ENCODE data around the gene CCDC187. TPM values are rescaled to one million over a fixed set of nuclear protein-coding genes. Genes with fewer than 3 reads are reported as not detected.

CCDC187 gene
- total and polyA plus RNA-seq, 2 of the 13 experiments (the other 11 are each of a cell fraction or from before 2014, with no cell fraction given), result 0.03 to 0.13 TPM

- Histone ChIP-seq H3K9me3 (ENCODE audit: low read length) (no peaks in the 10 kb centered on the region), H3K27ac (ENCODE audit: extremely low read length, insufficient read depth, low read length) (no peak overlapping the region), H3K4me3 (replicated peaks in 1 of 3; ENCODE audit: insufficient read depth in 1 of 3, low read depth in 2 of 3, low read length in 3 of 3) (no peak overlapping the region), H3K27me3 (ENCODE audit: control insufficient read depth in 1 of 2, insufficient read depth in 2 of 2, low read length in 2 of 2) (no peaks in the 10 kb centered on the region), H3K79me2 (ENCODE audit: insufficient read depth, low read length) (peaks cover 24% of the 10 kb centered on the region), H3K4me1 (ENCODE audit: insufficient read depth, low read length) (no peaks in the 10 kb centered on the region), H4K20me1 (ENCODE audit: insufficient read depth, low read length) (peaks cover 50% of the 10 kb centered on the region), H3K36me3 (replicated peaks in 1 of 2; ENCODE audit: control insufficient read depth in 1 of 2, insufficient read depth in 2 of 2, low read length in 2 of 2) (peaks cover 38 to 73% of the 10 kb centered on the region in 2 experiments), H3K9ac (ENCODE audit: insufficient read depth, low read depth, low read length) (no peak overlapping the region), H3K4me2 (ENCODE audit: low read depth, low read length) (no peak overlapping the region), H2AFZ (ENCODE audit: low read length) (no peak overlapping the region)
- 96% methylated on average over 18 of the region's 30 CpGs for WGBS (ENCODE audit: low lambda C conversion rate)
- CTCF ChIA-PET (ENCODE audit: low intra/inter-chr PET ratio, low total read pairs), result no interaction called here
- no peak for ATAC-seq
- BruUV-seq (replicated peaks), result no TSS peak
- intact Hi-C loops (cut with micrococcal nuclease; ENCODE audit: unreplicated experiment) (loop anchor here (2.0 kb wide), 1 partner anchor 53 kb away; no protein-coding TSS in a partner anchor), in situ Hi-C loops (cut with HindIII; ENCODE audit: extremely low pct_ligation_motif_present, low pct_unique_long_range_greater_than_20kb) (no loop called here)
- FAIRE-seq, result no peak
- DNase-seq (ENCODE audit: low spot score), result no peak
- POLR2A ChIA-PET, result no interaction called here
- TF ChIP-seq ZHX2 (IDR thresholded peaks at IDR 0.05; ENCODE audit: low read depth), result no peak
- no peak for TF ChIP-seq ZHX2 (CRISPR knock-in tag; IDR thresholded peaks at IDR 0.05; ENCODE audit: borderline replicate concordance)
- no peak for TF ChIP-seq KDM5B (CRISPR knock-in tag; IDR thresholded peaks at IDR 0.05; ENCODE audit: borderline replicate concordance)
- no peak for TF ChIP-seq ATF1 (CRISPR knock-in tag; IDR thresholded peaks at IDR 0.05)
- TF ChIP-seq AFF4 (CRISPR knock-in tag; IDR thresholded peaks at IDR 0.05), result no peak
- TF ChIP-seq, protein P1, sequence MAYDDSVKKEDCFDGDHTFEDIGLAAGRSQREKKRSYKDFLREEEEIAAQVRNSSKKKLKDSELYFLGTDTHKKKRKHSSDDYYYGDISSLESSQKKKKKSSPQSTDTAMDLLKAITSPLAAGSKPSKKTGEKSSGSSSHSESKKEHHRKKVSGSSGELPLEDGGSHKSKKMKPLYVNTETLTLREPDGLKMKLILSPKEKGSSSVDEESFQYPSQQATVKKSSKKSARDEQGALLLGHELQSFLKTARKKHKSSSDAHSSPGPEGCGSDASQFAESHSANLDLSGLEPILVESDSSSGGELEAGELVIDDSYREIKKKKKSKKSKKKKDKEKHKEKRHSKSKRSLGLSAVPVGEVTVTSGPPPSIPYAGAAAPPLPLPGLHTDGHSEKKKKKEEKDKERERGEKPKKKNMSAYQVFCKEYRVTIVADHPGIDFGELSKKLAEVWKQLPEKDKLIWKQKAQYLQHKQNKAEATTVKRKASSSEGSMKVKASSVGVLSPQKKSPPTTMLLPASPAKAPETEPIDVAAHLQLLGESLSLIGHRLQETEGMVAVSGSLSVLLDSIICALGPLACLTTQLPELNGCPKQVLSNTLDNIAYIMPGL (CRISPR knock-in tag; IDR thresholded peaks at IDR 0.05; ENCODE audit: borderline replicate concordance in 1 of 2, low read depth in 1 of 2), result no peak
- TF ChIP-seq PLRG1 (conservative IDR thresholded peaks at IDR 0.05), result no peak
- TF ChIP-seq, protein P2, sequence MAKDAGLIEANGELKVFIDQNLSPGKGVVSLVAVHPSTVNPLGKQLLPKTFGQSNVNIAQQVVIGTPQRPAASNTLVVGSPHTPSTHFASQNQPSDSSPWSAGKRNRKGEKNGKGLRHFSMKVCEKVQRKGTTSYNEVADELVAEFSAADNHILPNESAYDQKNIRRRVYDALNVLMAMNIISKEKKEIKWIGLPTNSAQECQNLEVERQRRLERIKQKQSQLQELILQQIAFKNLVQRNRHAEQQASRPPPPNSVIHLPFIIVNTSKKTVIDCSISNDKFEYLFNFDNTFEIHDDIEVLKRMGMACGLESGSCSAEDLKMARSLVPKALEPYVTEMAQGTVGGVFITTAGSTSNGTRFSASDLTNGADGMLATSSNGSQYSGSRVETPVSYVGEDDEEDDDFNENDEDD (CRISPR knock-in tag; IDR thresholded peaks at IDR 0.05; ENCODE audit: borderline replicate concordance), result no peak
- TF ChIP-seq MIXL1 (CRISPR knock-in tag; IDR thresholded peaks at IDR 0.05), result no peak
- no peak for TF ChIP-seq TCF7L2 (IDR thresholded peaks at IDR 0.05; ENCODE audit: low read depth, low read length)
- TF ChIP-seq MAF1 (CRISPR knock-in tag; IDR thresholded peaks at IDR 0.05; ENCODE audit: borderline replicate concordance), result no peak
These were observed 79.8 kb downstream of the CCDC187 start for GRCh38 chr9:136223871-136224640.
